Muscle of leg (tissue), 11 donors: ENCODE results near the gene TERT. TPM values are rescaled to one million over a fixed set of nuclear protein-coding genes. Genes with fewer than 3 reads are reported as not detected.
"Not testable (repeated sequence)": the region's sequence is repeated elsewhere in the genome, so short reads cannot be mapped to it uniquely, and the experiment has no call there.

Source experiments
- DNase-seq: peaks from one replicate; pipeline ENCODE4 v3.0.0; 2013
- H3K27ac ChIP-seq: one replicate; pipeline ENCODE4 v1.5.1; 2013; ENCODE audit warnings: mild to moderate bottlenecking, low read length, control low read depth
- H3K27me3 ChIP-seq: one replicate; pipeline ENCODE4 v1.6.1; 2013; ENCODE audit warnings: low read length; ENCODE audit not compliant: control insufficient read depth, insufficient read depth
- H3K36me3 ChIP-seq: one replicate; pipeline ENCODE4 v1.6.1; 2013; ENCODE audit warnings: low read length; ENCODE audit not compliant: control insufficient read depth, insufficient read depth
- H3K4me1 ChIP-seq: one replicate; pipeline ENCODE4 v1.6.1; 2013; ENCODE audit warnings: low read length; ENCODE audit not compliant: control insufficient read depth, insufficient read depth
- H3K4me3 ChIP-seq: one replicate; pipeline ENCODE4 v1.5.1; 2013; ENCODE audit warnings: low read length, control low read depth
- H3K9me3 ChIP-seq: replicated peaks from 2 replicates; pipeline ENCODE4 v1.6.1; 2013; ENCODE audit warnings: low read depth, low read length; ENCODE audit not compliant: control insufficient read depth
- WGBS: methylation state at CpG from one replicate; pipeline ENCODE4 v1.1.5; 2013; ENCODE audit warnings: missing lambda C conversion rate; ENCODE audit not compliant: insufficient coverage; 5-methylcytosine and 5-hydroxymethylcytosine counted together
- polyA plus RNA-seq, 8 donors: library from polyadenylated mRNA; unstranded; fragments of 120-200 nt; gene quantifications; one replicate each; pipeline versions ENCODE4 v1.2.1 to v1.2.3, GENCODE V29; 2013; ENCODE audit warnings: inconsistent platforms in 1 of 8, low replicate concordance in 1 of 8; ENCODE audit not compliant: insufficient read length in 8 of 8, insufficient read depth in 1 of 8
- total RNA-seq: library from RNA; stranded (reverse); fragments of 120-200 nt; gene quantifications from one replicate; pipeline ENCODE4 v1.2.4, GENCODE V29; 2013

The TERT gene
- total and polyA plus RNA-seq, 9 donors = 0.05 to 0.23 (median 0.15) TPM; not detected in 5

DNA sequence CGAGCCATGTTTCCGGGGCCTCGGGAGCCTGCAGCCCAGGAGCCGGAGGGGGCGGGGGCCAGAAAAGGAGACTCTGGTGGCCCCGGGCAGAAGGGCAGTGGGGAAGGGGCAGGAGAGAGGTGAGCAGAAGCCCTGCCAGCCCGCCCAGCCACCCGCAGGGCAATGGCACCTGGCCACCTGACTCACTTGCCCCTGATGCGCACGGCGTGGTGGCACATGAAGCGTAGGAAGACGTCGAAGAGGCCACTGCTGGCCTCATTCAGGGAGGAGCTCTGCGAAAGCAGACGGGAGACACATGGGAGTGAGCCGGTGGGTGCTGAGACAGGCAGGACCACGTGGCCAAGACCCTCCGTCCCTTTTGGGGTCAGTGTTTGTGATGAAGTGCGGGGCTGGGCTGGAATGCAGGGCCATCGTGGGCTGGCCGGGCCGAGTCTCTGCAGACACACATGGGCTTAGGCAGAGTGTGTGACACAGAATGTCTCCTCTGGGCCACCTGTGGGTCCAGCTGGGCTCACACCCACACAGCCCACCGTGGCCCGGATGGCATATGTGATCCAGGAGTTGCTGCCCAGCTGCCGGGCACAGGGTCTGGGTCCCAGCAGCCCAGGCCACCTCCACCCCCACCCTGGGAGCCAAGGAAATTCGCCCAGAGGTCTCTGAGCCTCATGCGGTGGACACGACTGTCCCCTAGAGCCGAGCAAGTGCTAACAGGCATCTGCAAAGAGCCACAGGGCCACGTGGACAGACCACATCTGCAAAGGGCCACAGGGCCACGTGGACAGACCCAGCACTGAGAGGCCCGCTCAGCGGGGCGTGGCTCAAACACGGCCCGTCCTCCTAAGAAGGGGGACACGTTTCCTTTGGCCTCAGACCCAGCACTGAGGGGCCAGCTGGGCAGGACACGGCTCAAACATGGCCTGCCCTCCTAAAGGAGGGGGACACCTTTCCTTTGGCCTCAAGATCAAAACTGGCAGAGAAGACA, 23.6 kb downstream of the TERT start:
- Histone ChIP-seq H3K27ac (no peak overlapping the region), H3K27me3 (no peaks in the 10 kb centered on the region), H3K4me3 (no peak overlapping the region), H3K4me1 (no peaks in the 10 kb centered on the region), H3K9me3 (no peaks in the 10 kb centered on the region), H3K36me3 (no peaks in the 10 kb centered on the region)
- no peak for DNase-seq
- 91% methylated on average over 39 of the region's 39 CpGs for WGBS

DNA sequence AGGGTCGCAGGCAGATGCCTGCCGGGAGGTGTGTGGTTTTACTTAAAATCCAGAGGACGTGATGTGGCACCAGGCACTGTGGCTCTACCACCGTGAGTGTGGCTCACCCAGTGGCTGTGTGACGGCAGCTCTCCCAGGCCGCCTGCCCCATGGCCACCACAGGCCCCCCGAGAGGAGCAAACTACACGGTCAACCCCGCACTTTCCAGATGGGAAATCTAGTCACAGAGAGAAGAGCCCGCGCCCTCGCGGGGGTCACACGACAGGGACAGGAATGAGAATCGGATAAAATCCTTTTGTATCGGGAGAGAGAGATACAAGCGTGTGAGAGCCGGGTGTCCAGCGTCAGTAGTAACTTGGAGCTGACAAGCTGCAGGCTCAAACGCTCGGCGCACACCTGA, 24.4 kb downstream of the TERT start:
- Histone ChIP-seq H3K27me3 (no peaks in the 10 kb centered on the region), H3K9me3 (no peaks in the 10 kb centered on the region), H3K27ac (no peak overlapping the region), H3K4me1 (no peaks in the 10 kb centered on the region), H3K36me3 (no peaks in the 10 kb centered on the region), H3K4me3 (no peak overlapping the region)
- 89% methylated on average over 19 of the region's 22 CpGs for WGBS
- no peak for DNase-seq

DNA sequence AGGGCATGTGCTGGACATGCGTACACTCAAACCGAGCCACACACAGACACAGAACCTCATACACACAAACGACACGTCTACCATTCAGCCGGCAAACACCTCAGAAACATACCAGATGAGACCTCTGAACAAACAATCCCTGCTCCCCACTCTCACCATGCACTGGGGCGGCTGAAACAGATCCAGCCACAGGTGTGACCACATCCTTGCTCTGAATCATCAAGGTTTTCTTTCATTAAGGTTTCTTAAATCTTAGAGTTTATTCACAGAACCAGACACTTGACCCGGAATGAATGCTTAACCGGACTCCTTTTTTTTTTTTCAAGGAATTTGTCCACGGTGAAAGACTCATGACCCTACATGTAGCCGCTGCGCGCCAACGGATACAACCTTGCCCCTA, 26.2 kb downstream of the TERT start:
- no peak overlapping the region for H3K4me3 ChIP-seq
- H3K27ac ChIP-seq = no peak overlapping the region
- H3K4me1 ChIP-seq = no peaks in the 10 kb centered on the region
- 81% methylated on average over 9 of the region's 13 CpGs for WGBS
- H3K27me3 ChIP-seq = no peaks in the 10 kb centered on the region
- H3K9me3 ChIP-seq = no peaks in the 10 kb centered on the region
- H3K36me3 ChIP-seq = no peaks in the 10 kb centered on the region
- no peak for DNase-seq

DNA sequence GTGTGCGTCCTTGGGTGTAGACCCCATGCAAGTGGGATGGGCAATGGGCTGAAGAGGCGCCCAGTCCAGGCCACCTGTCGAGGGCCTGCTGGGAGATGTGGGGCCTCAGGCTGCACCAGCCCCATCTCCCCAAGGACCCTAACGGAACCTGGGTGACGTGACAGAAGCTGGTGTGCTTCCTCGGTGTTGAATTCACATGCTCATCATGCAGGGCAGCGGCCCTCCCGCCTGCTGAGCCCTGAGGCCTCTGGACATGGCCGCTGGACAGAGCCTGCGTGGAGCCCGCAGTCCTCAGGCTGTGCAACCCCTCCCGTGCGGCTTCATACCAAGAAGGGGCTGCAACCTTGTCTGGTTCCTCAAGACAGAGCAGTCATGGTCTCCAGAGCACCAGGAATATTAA, 26.8 kb downstream of the TERT start:
- Histone ChIP-seq H3K27ac (no peak overlapping the region), H3K9me3 (peaks cover under 1% of the 10 kb centered on the region), H3K36me3 (no peaks in the 10 kb centered on the region), H3K27me3 (no peaks in the 10 kb centered on the region), H3K4me1 (no peaks in the 10 kb centered on the region), H3K4me3 (no peak overlapping the region)
- 82% methylated on average over 11 of the region's 13 CpGs for WGBS
- no peak for DNase-seq

DNA sequence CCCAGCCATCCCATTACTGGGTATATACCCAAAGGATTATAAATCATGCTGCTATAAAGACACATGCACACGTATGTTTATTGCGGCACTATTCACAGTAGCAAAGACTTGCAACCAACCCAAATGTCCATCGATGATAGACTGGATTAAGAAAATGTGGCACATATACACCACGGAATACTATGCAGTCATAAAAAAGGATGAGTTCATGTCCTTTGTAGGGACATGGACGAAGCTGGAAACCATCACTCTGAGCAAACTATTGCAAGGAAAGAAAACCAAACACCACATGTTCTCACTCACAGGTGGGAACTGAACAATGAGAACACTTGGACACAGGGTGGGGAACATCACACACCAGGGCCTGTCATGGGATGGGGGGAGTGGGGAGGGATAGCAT, 27.4 kb downstream of the TERT start:
- H3K27ac ChIP-seq, H3K27me3 ChIP-seq, H3K4me1 ChIP-seq, H3K9me3 ChIP-seq, DNase-seq, H3K36me3 ChIP-seq, H3K4me3 ChIP-seq: not testable (repeated sequence)
- WGBS = no CpG with 5 or more reads among the region's 5 CpGs

DNA sequence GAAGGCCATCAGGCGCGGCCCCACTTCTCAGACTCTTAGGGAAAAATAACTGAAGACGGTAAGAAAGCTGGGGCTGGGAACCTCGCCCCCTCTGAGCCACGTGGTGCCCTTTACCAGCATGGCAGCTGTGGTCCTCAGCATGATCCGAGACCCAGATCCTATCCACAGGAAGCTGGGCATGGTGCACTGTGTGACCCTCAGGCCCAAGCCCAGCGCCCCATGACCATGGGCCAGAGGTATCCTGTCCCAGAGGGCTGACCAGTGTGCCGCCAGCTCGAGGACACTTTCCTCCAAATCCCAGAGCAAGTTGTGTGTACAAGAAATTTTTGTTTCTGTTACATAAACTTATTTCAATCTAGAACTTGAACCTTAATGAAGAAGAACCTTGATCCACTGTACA, 28.1 kb downstream of the TERT start:
- H3K27ac ChIP-seq = no peak overlapping the region
- peaks cover 13% of the 10 kb centered on the region for H3K9me3 ChIP-seq
- H3K36me3 ChIP-seq = no peaks in the 10 kb centered on the region
- 89% methylated on average over 6 of the region's 9 CpGs for WGBS
- DNase-seq = no peak
- no peak overlapping the region for H3K4me3 ChIP-seq
- peaks cover under 1% of the 10 kb centered on the region for H3K27me3 ChIP-seq
- H3K4me1 ChIP-seq = no peaks in the 10 kb centered on the region

DNA sequence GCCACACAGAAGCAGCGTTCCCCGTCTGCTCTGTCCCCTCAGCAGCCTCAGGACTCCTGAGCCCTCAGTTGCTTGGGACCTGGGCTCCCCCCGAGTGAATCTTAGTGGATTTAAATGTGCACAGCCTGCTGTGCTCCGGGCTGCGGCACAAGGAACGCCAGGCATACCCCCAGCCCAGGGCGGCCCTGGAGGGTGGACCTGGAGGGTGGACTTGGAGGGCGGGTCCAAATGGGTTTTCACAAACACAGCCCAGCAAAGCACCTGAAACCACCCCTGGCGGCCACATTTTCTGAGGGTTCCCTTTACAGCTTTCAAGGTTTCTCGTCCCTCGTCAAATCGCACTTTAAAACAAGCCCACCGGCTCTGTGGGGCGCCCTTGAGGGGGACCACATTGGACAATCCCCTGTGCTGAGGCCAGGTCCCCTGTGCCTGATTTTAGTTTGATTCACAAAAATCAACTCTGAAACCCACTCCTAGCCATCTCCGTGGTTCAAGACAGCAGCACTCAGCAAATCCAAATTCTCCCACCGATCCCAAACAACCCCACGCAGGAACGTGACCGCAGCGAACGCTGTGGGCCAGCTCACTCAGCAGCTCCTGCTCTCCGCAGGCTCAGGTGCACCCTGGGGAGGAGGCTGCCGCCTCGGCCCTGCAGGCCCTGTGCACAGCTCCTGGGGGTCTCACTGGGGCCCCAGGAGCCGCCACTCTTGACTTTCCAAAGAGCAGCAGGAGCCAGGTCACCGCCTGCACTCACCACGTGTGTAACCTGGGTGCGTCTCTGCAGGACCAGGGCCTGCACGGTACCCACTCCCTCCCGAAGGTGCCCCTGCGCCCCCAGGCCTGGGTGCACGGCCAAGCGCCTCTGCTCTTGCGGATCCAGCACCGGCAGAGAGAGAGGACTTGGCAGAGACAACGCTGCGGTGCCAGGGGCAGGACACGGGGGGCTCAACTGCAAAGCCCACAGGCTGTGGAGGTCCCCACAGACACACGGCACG, 29.1 kb downstream of the TERT start:
- Histone ChIP-seq H3K27me3 (peaks cover 3% of the 10 kb centered on the region), H3K27ac (no peak overlapping the region), H3K36me3 (no peaks in the 10 kb centered on the region), H3K9me3 (peaks cover 21% of the 10 kb centered on the region), H3K4me3 (no peak overlapping the region), H3K4me1 (no peaks in the 10 kb centered on the region)
- WGBS = 89% methylated on average over 36 of the region's 40 CpGs
- no peak for DNase-seq

DNA sequence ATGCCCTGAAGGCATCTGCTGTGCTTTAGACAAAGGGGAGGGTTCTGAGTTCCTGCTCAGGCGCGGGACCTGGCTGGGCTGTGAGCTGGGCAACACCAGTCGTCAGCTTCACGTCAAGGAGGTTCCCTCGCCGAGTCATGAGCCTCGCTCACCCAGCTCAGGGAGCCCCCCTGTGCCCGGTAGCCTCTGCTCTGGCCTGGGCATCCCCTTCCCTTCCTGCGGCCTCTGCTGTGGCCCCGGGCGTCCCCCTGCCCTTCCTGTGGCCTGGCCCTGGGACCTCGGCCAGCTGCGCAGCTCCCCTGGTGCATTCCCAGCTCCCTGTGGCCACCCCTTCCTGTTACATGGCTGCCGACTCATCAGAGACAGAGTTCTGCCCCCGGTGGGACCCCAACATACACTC, 29.8 kb downstream of the TERT start:
- 83% methylated on average over 15 of the region's 15 CpGs for WGBS

DNA sequence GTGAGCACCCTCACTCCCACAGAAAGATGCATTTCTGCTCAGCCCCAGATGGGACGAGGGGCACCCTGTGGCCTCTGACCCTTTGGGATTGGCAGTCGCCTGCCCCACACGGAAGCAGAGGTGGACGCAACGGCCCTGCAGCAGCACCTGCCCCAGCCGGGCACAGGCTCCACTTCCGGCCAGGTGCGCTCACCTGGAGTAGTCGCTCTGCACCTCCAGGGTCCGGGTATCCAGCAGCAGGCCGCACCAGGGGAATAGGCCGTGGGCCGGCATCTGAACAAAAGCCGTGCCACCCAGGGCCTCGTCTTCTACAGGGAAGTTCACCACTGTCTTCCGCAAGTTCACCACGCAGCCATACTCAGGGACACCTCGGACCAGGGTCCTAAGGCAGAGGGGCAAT, 30.7 kb downstream of the TERT start:
- 95% methylated on average over 17 of the region's 18 CpGs for WGBS

More for the DNA sequence above, 29.8 kb downstream of the TERT start:
- DNase-seq = no peak
- Histone ChIP-seq H3K27ac (no peak overlapping the region), H3K4me3 (no peak overlapping the region), H3K4me1 (no peaks in the 10 kb centered on the region), H3K27me3 (peaks cover 3% of the 10 kb centered on the region), H3K36me3 (no peaks in the 10 kb centered on the region), H3K9me3 (peaks cover 23% of the 10 kb centered on the region)

DNA sequence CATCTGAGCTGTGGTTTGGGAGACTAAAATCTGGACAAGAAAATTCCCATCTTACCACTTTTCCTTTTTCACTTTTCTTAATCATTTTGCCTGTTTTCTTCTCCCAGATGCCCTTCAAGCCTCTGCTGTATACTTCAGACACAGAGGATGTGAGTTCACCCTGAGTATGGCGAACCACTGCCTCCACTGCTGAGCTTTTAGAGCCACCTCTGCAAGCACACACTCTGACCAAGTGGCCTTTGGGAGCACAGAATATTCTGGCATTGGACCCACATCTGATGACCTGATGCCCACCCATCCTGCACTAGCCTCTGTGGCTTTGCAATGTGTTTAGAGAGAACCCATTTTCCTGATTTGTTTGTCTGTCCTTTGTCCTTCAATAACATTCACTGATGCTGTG, 32.5 kb downstream of the TERT start:
- Histone ChIP-seq H3K36me3 (no peaks in the 10 kb centered on the region), H3K9me3 (peaks cover 23% of the 10 kb centered on the region), H3K4me3 (no peak overlapping the region), H3K27ac (no peak overlapping the region), H3K27me3 (peaks cover 3% of the 10 kb centered on the region), H3K4me1 (no peaks in the 10 kb centered on the region)
- no peak for DNase-seq
- 100% methylated on average over 1 of the region's 1 CpG for WGBS

More for the DNA sequence above, 30.7 kb downstream of the TERT start:
- DNase-seq = no peak
- peaks cover 3% of the 10 kb centered on the region for H3K27me3 ChIP-seq
- H3K9me3 ChIP-seq = peaks cover 23% of the 10 kb centered on the region
- H3K36me3 ChIP-seq = no peaks in the 10 kb centered on the region
- H3K27ac ChIP-seq = no peak overlapping the region
- no peak overlapping the region for H3K4me3 ChIP-seq
- no peaks in the 10 kb centered on the region for H3K4me1 ChIP-seq
